ENCODE data around the gene GADL1.

GADL1 gene, protein sequence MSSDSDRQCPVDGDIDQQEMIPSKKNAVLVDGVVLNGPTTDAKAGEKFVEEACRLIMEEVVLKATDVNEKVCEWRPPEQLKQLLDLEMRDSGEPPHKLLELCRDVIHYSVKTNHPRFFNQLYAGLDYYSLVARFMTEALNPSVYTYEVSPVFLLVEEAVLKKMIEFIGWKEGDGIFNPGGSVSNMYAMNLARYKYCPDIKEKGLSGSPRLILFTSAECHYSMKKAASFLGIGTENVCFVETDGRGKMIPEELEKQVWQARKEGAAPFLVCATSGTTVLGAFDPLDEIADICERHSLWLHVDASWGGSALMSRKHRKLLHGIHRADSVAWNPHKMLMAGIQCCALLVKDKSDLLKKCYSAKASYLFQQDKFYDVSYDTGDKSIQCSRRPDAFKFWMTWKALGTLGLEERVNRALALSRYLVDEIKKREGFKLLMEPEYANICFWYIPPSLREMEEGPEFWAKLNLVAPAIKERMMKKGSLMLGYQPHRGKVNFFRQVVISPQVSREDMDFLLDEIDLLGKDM

DNA sequence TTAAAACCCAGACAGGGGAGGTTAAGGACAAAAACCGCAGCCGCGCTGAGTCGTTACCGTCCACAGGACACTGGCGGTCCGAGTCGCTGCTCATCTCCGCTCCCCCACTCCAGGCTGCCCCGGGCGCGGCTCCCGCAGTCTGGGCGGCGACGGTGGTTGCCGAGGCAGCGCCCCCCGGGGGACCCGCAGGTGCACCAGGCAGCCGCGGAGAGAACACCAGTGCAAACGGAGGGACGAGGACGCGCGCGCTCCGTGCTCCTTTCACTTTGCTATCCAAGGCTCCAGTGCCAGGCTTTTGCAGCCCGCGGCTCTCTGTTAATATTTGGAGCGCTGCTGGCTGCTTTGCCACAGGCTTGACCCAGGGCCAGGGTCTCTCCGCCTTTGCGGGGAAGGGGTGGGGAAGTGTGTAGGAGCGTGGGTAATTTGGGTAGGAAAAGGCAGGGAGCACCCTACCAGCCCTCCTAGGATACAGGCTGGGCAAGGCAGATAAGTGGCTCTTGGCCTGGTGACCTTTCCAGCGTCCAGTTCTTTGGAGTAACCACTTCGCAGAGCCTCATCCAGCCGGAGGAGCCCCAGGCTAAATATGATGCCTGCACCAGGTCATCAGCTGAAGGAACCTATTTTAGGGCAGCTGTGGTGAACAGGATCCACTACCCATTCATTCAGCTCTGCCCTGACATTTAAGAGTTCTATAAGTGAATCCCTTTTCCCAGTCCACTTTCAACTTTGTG, at the start of gene GADL1:
Gene GADL1 (minus strand): TSS at position 141 of the 731 bp plus-strand sequence. CDS start 47 bp downstream, at position 94.
- peak; percentile 2 to 6 for DNase-seq (ENCODE audit: low read depth in 2 of 2)

DNA sequence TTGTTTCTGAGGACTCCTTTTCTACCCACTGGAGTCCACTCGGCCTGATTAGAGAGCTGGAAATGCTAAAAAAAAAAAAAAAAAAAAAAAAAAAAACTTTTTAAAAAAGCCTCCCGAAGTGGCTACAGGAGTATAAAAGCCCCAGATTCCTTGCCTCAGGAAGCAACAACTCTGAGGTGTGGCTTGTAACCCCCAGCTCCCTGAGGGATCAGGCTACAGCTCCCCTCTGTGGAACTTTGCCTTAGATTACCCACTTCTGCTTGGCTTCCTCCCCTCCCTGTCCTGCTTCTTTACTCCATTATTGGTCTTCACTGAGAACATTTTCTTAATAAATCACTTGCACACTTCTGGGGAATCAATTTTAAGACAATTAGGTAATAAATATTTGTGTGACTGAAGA, 49.7 kb upstream of the GADL1 start:
- DNase-seq (ENCODE audit: low read depth in 2 of 2): no peak

DNA sequence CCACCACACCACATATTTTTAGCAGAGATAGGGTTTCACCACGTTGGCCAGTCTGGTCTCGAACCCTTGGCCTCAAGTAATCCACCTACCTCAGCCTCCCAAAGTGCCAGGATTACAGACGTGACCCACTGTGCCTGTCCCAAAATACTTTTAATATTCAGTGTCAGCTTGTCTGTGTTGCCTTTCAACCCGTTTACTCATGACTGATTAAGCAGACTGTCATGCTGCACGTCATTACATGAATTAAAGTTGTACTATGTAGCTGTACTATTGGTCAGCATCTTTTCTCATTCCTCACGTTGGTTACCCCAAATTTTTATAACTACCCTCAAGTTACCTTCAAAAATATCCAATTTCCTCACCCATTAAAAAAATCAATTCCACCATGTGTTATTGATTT, 48.7 kb upstream of the GADL1 start:
- DNase-seq (ENCODE audit: low read depth in 2 of 2): no peak

DNA sequence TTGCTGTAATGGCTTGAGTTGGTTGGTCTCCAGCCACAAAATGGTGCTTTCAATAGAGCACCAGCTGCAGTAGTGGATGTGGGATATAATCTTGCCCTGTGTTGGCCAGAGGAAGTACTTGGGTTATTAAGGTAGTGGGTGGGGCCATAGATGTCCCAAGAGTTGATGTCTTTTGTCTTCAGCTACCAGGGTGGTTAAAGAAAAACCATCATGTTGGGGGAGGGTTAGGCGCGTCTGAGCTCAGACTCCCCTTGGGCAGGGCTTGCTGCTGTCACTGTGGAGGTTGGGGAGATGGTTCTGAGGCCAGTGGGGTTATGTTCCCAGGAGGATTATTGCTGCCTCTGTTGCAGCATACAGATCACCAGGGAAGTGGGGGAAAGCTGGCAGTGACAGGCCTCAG, 46.9 kb upstream of the GADL1 start:
- DNase-seq (ENCODE audit: low read depth in 2 of 2): no peak

DNA sequence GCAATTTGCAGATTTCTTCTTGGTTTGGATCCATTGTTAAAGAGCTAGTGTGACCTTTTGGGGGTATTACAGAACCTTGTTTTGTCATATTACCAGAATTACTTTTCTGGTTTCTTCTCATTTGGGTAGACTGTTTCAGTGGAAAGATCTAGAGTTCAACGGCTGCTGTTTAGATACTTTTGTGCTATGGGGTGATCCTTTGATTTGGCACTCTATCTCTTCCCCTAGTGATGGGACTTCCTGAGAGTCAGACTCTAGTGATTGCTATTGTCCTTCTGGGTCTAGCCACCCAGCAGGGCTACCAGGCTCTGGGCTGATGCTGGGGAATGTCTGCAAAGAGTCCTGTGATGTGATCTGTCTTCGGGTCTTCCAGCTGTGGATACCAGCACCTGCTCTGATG, 46.3 kb upstream of the GADL1 start:
- DNase-seq (ENCODE audit: low read depth in 2 of 2): no peak

DNA sequence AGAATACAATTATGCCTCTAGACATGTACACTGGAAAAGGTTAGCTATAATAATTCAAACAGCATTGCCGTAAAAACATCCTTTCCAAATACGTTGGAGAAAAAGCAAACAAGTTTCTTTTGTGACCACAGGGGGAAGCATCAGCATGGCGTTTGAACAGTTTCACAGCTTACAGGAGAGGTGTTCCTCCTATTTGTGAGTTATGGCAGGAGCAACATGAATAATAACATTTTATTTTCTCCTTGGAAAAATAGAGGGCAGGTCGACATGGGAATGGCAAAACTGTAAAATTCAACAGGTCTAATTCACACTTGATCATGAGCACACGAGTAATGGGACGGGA, 39.7 kb upstream of the GADL1 start:
- DNase-seq (ENCODE audit: low read depth in 2 of 2): no peak

DNA sequence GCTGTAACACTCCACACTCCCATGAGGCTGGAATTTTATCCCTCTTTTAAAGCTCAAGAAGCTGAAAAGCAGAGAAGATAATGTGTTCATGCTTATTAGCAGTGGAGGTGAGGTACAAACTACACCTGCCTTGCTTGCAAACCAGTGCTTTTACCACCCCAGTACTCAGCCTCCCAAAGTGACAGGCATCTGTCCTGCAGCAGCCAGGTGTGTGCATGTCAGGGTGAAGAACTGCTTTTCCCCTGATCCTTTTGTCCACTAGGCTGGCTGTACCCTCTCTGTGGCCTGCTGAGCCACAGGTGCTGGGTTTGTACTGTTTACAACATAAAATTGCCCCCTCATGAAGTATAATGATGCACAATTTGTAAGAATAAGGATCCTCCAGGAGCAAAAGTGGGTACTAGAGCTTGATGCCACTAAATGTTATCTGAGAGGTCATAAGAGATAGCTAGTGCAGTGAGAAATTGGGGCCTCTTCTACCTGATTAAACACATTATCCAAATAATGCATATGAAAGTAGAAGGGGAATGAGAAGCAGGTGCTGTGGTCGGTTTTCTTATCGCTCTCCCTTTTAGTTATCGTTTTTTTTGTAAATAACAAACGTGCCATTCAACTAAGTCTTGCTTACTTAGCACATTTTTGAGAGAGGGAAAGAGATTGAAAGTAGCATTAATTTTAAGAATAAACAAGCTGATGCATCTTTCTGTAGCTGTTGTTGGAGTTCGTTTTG, 39.2 kb upstream of the GADL1 start:
- DNase-seq (ENCODE audit: low read depth in 2 of 2): no peak

DNA sequence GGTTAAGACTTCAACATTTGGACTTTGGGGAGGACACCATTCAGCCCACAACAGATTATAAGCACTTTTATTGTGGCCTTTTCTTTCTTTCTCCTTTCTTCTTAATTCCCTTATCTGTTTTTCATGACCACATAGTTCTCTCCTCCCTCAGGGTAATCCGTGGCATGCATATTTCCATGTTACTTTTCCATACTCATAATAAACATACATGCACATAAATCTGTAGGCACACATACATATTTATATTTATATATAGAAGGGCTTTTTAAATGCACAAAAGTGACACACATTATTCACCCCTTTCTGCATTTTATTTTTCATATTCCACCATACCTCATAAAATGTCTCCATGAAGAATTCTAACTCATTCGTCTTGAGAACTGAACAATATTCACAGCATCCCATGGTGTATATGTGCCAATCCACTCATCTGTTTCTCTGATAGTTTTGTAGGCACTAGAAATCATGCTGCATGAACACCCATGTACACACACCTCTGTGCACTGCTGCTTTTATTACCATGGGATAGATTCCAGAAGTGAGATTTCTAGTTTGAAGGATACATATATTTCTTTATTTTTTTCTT, 38.1 kb upstream of the GADL1 start:
- no peak for DNase-seq (ENCODE audit: low read depth in 2 of 2)

DNA sequence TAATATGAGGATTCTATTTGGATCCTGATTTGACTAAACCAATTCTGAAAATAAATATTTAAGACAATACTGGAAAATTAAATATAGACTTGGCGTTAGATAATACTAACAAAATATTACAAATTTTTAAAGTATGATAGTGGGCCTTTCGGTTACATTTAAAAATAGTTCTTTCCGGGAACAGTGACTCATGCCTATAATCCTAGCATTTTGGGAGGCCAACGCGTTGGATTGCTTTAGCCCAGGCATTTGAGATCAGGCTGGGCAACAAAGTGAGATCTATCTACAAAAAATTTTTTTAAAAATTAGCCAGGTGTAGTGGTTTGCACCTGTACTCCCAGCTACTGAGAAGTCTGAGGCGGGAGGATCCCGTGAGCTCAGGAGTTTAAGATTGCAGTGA, 30.3 kb upstream of the GADL1 start:
- no peak for DNase-seq (ENCODE audit: low read depth in 2 of 2)

DNA sequence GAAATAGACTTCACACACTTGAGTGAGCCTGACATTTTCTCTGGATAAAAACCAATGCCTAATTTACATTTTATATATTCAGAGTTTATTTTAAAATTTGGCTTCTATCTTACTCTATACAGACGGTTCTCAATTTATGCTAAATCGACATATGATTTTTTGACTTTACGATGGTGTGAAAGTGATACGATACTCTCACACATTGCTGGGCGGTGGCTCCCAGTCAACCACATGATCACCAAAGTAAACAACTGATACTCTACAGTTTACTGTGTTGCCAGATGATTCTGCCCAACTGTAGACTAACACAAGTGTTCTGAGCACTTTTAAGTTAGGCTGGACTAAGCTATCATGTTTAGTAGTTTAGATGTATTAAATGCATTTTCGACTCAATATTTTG, 25.1 kb upstream of the GADL1 start:
- no peak for DNase-seq (ENCODE audit: low read depth in 2 of 2)

DNA sequence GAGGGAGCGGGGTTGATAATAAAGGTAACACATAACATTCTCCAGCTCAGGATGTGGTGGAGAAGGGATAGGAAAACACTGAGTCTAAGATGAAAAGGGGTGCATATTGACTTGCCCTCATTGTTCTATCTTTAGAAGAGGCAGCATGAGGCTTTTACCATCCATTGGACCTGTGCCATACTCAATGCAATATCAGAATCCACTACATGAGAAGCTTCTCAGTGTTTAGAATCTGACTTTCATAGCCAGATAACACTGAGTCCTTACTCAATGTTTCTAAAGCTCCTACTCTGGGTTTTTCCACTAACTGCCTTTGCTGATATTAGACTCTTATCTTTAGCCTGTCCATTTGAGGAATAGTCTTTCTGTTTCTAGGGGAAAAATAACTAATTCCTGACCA, 24.3 kb upstream of the GADL1 start:
- DNase-seq (ENCODE audit: low read depth in 2 of 2): no peak

DNA sequence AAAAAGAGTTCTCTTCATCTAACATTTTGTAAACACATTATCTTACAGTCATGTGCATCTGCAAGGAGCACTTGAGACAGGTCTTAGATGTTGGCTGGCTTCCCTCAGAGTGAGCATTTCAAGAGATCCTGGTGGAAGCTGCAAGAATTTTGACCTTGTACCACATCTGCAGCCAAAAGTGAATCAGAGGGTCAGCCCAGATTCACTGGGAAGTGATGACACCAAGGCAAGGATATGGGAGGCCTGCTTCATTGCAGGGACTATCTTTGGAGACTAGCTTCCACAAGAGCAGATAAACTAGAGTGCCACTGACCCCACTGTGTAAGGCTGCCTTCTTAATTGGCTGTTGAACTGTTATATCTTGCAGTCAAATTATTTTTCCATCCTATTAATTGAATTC, 21.3 kb upstream of the GADL1 start:
- no peak for DNase-seq (ENCODE audit: low read depth in 2 of 2)

DNA sequence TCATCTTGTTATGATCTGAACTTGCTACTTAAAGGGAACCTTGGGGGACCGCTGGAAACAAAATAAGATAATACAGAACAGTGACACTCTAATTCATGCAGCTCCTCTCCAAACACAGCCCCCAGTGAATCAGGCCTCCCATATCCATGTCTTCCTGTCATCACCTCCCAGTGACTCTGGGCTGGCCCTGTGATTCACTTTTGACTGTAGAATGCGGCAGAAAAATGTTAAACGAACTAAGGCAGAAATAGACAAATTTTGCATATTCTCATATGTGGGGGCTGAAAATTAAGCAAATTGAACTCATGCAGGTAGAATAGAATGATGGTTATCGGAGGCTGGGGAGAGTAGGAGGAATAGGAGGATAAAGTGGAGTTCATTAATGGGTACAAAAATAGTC, 20.2 kb upstream of the GADL1 start:
- DNase-seq (ENCODE audit: low read depth in 2 of 2): no peak

DNA sequence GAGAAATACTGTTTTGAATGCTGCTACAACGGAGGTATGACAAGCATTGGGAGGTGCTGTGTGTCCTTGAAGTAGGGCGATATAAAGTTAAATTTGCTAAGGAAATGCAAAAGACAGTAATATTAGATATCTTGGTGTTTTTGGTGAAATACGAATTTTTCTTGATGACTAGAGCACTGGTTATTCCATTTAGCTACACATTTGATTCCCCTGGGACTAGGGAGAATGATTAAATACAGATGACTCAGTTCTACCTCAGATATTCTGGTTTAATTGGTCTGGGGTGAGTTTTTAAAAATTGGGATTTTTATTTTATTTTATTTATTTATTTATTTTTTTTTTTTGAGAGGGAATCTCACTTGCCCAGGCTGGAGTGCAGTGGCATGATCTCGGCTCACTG, 18.7 kb upstream of the GADL1 start:
- no peak for DNase-seq (ENCODE audit: low read depth in 2 of 2)

DNA sequence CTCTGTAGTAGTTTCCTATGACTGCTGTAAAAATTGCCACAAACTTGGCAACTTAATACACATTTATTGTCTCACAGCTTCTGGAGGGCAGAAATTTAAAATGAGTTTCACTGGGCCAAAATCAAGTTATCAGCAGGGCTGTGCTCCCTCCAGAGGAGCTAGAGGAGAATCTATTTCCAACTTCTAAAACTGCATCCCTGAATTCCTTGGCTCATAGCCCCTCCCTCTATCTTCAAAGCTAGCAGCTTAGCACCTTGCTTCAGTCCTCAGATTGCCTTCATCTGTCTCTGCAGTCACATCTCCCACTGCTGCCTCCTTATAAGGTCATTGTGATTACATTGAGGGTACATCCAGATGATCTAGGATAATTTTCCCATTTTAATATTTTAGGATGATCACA, 17.8 kb upstream of the GADL1 start:
- DNase-seq (ENCODE audit: low read depth in 2 of 2): no peak

DNA sequence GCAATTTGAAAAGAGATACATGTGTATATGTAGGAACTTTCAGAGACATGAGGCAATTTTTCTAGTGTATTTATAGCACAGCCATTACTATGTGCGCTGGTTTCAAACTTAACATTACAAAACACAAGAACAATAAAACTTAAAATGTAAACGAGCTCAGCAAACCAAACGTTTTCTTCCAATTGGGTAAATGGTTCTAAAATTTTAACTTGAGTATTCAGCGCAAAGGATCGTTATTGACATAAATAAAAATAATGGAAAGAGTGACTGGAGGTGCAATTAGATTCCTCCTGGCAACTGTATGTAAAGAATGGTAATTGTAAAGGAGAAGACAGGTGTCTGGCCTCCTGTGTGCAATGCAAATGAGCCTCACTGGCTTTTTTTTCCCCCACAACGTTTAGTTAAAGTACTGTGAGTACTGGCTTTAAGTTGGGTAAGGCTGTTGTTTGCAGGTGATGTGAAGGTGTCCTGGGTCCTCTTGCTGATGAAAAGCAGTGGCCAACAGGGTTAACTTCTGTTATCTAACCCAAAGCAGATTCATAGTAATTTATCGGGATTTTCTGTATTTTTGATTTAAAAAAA, 14.1 kb upstream of the GADL1 start:
- no peak for DNase-seq (ENCODE audit: low read depth in 2 of 2)

DNA sequence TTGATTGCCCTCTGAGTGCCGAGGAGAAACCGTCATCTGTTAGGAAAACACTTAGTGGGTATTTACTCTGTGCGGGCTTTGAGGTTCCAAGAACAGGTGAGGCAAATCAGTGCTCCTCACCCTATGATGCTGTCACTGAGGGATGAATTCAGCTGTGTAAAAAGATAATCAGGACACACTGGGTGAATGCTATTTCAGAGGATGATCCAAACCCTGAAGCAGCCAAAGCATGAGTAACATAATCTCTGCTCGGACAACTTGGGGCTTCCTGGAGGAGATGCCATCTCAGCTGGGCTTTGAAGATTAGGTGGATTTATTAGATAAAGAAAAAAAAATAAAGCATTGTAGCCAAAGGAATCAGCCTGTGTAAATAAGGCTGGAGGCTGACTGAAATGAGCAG, 10.5 kb upstream of the GADL1 start:
- DNase-seq (ENCODE audit: low read depth in 2 of 2): no peak

DNA sequence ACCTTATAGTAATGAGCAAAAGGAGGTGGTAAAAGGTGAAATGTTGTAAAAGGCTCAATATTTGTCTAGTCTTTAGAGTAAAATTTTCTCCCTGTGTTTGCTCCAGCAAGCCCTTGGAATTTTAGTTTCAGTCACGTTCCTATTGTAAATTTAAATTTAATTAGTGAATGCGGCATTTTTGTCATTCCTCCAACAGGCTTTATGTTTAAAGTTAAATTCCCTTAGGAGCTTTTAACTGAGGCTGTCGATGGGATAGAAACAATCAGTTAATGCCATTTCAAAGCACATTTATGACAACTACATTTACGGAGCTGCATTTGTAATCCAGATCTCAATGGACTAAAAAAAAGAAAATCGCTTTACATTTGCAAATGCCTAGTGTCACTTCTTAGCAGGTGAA, 868 bp upstream of the GADL1 start:
- no peak for DNase-seq (ENCODE audit: low read depth in 2 of 2)

DNA sequence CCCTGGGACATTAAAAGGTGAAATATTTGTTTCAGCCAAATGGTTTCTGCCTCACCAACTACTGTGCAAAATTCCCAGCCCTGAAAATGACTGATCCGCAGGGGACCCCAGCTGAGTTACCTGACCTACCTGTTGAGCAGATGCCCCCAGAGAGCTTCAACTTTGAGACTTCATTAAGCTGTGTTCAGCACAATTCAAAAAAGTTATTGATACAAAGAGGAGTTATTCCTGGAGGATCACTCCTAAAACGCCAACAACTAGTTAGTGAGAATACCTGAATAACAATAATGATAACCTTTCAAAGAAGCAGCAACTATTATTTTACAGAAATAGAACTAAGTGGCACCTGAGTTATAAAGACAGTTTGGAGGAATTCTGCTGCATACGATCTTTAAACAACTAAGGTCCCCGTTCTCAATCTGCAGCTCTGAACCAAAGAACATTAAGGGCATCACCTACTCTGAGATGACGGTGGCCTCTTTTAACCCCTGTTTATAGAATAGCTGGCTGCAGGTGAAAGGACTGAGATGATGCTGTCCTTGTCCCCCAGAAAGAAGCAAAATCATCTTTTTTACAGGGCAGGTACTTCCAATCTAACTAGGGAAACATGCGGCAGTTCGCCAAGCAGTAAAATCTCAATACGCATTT, 659 bp downstream of the GADL1 start:
- DNase-seq (ENCODE audit: low read depth in 2 of 2): no peak

DNA sequence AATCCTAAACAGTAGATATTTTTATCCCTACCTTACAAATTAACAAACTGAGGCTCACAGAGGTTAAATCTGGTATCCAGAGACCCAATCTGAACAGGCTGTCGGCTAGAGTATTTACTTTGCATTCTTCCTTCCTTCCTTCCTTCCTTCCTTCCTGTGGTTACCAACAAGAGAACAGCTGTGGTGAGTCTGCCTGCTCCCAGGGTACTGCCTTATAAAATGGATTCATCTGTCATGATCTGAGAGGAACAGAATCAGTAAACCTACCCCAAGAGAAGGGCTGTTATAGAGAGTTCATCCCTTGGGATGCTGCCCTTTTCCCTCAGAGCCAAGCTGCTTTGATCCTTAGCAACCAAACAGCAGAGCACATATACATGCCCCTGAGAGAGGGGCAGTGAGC, 3.6 kb downstream of the GADL1 start:
- DNase-seq (ENCODE audit: low read depth in 2 of 2): no peak

DNA sequence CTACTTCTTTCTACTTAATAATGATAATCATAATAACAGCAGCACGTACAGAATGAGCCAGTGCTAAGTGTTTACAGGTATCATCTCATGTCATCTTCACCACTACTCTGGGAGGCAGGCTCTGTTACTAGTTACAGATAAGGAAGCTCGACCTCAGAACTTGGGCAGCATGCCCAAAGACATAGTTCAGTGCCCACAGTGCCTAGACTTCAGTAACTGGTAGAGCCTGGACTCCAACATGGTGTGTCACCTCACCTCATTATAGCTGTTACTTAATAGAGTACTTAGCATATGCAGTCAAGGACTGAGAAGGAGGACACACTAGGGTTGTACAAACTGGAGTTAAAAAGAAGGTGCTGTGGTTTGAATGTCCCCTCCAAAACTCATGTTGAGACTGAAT, 7.6 kb downstream of the GADL1 start:
- DNase-seq (ENCODE audit: low read depth in 2 of 2): no peak
